ENCODE data around the gene ADGRA3. TPM values are rescaled to one million over a fixed set of nuclear protein-coding genes. Genes with fewer than 3 reads are reported as not detected.

The ADGRA3 gene
- polyA plus RNA-seq, 1 of the 3 experiments (the other 2 are of a cell fraction), result 11.8 TPM

GRCh38 chr4:22496165-22496813 is 19.6 kb downstream of the ADGRA3 start (continued):
- TF ChIP-seq, protein P1, sequence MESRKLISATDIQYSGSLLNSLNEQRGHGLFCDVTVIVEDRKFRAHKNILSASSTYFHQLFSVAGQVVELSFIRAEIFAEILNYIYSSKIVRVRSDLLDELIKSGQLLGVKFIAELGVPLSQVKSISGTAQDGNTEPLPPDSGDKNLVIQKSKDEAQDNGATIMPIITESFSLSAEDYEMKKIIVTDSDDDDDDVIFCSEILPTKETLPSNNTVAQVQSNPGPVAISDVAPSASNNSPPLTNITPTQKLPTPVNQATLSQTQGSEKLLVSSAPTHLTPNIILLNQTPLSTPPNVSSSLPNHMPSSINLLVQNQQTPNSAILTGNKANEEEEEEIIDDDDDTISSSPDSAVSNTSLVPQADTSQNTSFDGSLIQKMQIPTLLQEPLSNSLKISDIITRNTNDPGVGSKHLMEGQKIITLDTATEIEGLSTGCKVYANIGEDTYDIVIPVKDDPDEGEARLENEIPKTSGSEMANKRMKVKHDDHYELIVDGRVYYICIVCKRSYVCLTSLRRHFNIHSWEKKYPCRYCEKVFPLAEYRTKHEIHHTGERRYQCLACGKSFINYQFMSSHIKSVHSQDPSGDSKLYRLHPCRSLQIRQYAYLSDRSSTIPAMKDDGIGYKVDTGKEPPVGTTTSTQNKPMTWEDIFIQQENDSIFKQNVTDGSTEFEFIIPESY (IDR thresholded peaks at IDR 0.05; ENCODE audit: borderline replicate concordance, low read depth), result no peak
- TF ChIP-seq CHD2 (IDR thresholded peaks at IDR 0.05; ENCODE audit: low read length, partially characterized antibody) (no peak), MEF2A (IDR thresholded peaks at IDR 0.05; ENCODE audit: borderline replicate concordance, low read depth) (no peak)

GRCh38 chr4:22493523-22493922 is 22.3 kb downstream of the ADGRA3 start:
- no peaks in the 10 kb centered on the region for H3K9me3 ChIP-seq
- WGBS (ENCODE audit: low lambda C conversion rate), result 98% methylated on average over 5 of the region's 5 CpGs
- H2AFZ ChIP-seq (ENCODE audit: low read depth), result no peak overlapping the region
- H4K20me1 ChIP-seq (ENCODE audit: insufficient read depth), result 0 out of 2 replicates have a peak, but pooled peaks cover 3% of the 10 kb centered on the region
- DNase-seq, result no peak
- no peaks in the 10 kb centered on the region for H3K9me2 ChIP-seq
- no peak overlapping the region for H3K9ac ChIP-seq
- no peaks in the 10 kb centered on the region; a peak in 1 of 4 replicates for H3K4me1 ChIP-seq (ENCODE audit: control insufficient read depth in 1 of 2, insufficient read depth in 2 of 2, low read depth in 1 of 2, low read length in 1 of 2)
- no peak overlapping the region for H3K4me3 ChIP-seq (ENCODE audit: low read depth in 2 of 2, low read length in 1 of 2)
- H3K79me2 ChIP-seq (ENCODE audit: insufficient read depth), result peaks cover 60% of the 10 kb centered on the region
- H3K27ac ChIP-seq (ENCODE audit: low read depth in 2 of 2, low read length in 1 of 2), result no peak overlapping the region
- ChIA-PET CTCF (no interaction called here), POLR2A (no interaction called here)
- H3F3A ChIP-seq (replicated peaks; ENCODE audit: insufficient read depth), result no peaks in the 10 kb centered on the region
- no peaks in the 10 kb centered on the region for H3K27me3 ChIP-seq (ENCODE audit: insufficient read depth)
- TF ChIP-seq CTCF (IDR thresholded peaks at IDR 0.05), result no peak
- TF ChIP-seq, protein P1 (IDR thresholded peaks at IDR 0.05; ENCODE audit: borderline replicate concordance, low read depth), result no peak
- TF ChIP-seq NFIC (IDR thresholded peaks at IDR 0.05; ENCODE audit: borderline replicate concordance), result no peak
- TF ChIP-seq RXRA (IDR thresholded peaks at IDR 0.05; ENCODE audit: borderline replicate concordance, low read depth), result no peak
- TF ChIP-seq SMC3 (IDR thresholded peaks at IDR 0.05; ENCODE audit: low read depth, low read length), result no peak
- TF ChIP-seq SIN3A (IDR thresholded peaks at IDR 0.05; ENCODE audit: borderline replicate concordance, low read depth, low read length), result no peak
- TF ChIP-seq, protein P2, sequence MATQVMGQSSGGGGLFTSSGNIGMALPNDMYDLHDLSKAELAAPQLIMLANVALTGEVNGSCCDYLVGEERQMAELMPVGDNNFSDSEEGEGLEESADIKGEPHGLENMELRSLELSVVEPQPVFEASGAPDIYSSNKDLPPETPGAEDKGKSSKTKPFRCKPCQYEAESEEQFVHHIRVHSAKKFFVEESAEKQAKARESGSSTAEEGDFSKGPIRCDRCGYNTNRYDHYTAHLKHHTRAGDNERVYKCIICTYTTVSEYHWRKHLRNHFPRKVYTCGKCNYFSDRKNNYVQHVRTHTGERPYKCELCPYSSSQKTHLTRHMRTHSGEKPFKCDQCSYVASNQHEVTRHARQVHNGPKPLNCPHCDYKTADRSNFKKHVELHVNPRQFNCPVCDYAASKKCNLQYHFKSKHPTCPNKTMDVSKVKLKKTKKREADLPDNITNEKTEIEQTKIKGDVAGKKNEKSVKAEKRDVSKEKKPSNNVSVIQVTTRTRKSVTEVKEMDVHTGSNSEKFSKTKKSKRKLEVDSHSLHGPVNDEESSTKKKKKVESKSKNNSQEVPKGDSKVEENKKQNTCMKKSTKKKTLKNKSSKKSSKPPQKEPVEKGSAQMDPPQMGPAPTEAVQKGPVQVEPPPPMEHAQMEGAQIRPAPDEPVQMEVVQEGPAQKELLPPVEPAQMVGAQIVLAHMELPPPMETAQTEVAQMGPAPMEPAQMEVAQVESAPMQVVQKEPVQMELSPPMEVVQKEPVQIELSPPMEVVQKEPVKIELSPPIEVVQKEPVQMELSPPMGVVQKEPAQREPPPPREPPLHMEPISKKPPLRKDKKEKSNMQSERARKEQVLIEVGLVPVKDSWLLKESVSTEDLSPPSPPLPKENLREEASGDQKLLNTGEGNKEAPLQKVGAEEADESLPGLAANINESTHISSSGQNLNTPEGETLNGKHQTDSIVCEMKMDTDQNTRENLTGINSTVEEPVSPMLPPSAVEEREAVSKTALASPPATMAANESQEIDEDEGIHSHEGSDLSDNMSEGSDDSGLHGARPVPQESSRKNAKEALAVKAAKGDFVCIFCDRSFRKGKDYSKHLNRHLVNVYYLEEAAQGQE (IDR thresholded peaks at IDR 0.05; ENCODE audit: low read depth, low read length), result no peak
- no peak for TF ChIP-seq EZH2phosphoT487 (IDR thresholded peaks at IDR 0.05; ENCODE audit: borderline replicate concordance, low read depth)
- no peak for TF ChIP-seq RFX5 (IDR thresholded peaks at IDR 0.05; ENCODE audit: low read length)
- TF ChIP-seq JUND (IDR thresholded peaks at IDR 0.05), result no peak
- TF ChIP-seq, protein P3, sequence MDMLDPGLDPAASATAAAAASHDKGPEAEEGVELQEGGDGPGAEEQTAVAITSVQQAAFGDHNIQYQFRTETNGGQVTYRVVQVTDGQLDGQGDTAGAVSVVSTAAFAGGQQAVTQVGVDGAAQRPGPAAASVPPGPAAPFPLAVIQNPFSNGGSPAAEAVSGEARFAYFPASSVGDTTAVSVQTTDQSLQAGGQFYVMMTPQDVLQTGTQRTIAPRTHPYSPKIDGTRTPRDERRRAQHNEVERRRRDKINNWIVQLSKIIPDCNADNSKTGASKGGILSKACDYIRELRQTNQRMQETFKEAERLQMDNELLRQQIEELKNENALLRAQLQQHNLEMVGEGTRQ (IDR thresholded peaks at IDR 0.05; ENCODE audit: borderline replicate concordance, low read depth, low read length), result no peak
- no peaks in the 10 kb centered on the region for H3K36me3 ChIP-seq (replicated peaks in 1 of 2; ENCODE audit: control insufficient read depth in 1 of 2, insufficient read depth in 2 of 2, low read length in 1 of 2)
- no peak overlapping the region for H3K4me2 ChIP-seq
